PC-3 (cell line): ENCODE results near the gene UGCG. TPM values are rescaled to one million over a fixed set of nuclear protein-coding genes. Genes with fewer than 3 reads are reported as not detected.

Experiments used
- ATAC-seq: fragments of 200-7000 bp; cut with Tn5 transposase; 2 replicates; pipeline ENCODE4 v1.9.1; 2020; ENCODE audit warnings: mild to moderate bottlenecking, moderate library complexity
- BruUV-seq: library from RNA; stranded (reverse); fragments of 400-500 nt; replicated peaks from 2 replicates; lab custom pipeline; 2021; lab: Mats Ljungman, UMichigan
- CTCF ChIA-PET: fragments of 300-600 bp; sonication (Branson Sonifier 250); formaldehyde crosslinking; loops from one replicate; lab custom pipeline; 2022; ENCODE audit warnings: antibody characterized with exemption; lab: Charles Lee
- POLR2A ChIA-PET: fragments of 300-600 bp; sonication (Branson Sonifier 250); formaldehyde crosslinking; loops from one replicate; lab custom pipeline; 2022; ENCODE audit warnings: antibody characterized with exemption; ENCODE audit not compliant: unreplicated experiment; lab: Charles Lee
- DNase-seq: peaks from one replicate; pipeline ENCODE4 v3.0.0-alpha.2; 2015
- H2AFZ ChIP-seq: fragments of 300-600 bp; sonication (generic); 2 replicates; pipeline ENCODE4 v1.6.0; 2016; ENCODE audit warnings: antibody characterized with exemption, low read length
- H3F3A ChIP-seq: fragments of 300-600 bp; sonication (generic); one replicate; pipeline ENCODE4 v1.6.0; 2017; ENCODE audit warnings: antibody characterized with exemption, low read length, control low read depth, mild to moderate bottlenecking; ENCODE audit not compliant: unreplicated experiment
- H3K27ac ChIP-seq: fragments of 300-600 bp; sonication (generic); 2 replicates; pipeline ENCODE4 v1.5.1; 2016; ENCODE audit warnings: mild to moderate bottlenecking, low read length
- H3K27me3 ChIP-seq: fragments of 300-600 bp; sonication (generic); 2 replicates; pipeline ENCODE4 v1.6.1; 2016; ENCODE audit warnings: low read length, mixed read lengths
- H3K36me3 ChIP-seq: fragments of 300-600 bp; sonication (generic); 2 replicates; pipeline ENCODE4 v1.6.1; 2016; ENCODE audit warnings: low read depth, mixed run types, low read length, mixed read lengths
- H3K4me1 ChIP-seq: fragments of 300-600 bp; sonication (generic); 2 replicates; pipeline ENCODE4 v1.5.1; 2016; ENCODE audit warnings: low read length; ENCODE audit not compliant: insufficient read depth
- H3K4me2 ChIP-seq: fragments of 300-600 bp; sonication (generic); 2 replicates; pipeline ENCODE4 v1.6.0; 2016; ENCODE audit warnings: low read length
- H3K4me3 ChIP-seq: fragments of 300-600 bp; sonication (generic); 2 replicates; pipeline ENCODE4 v1.5.1; 2016; ENCODE audit warnings: mild to moderate bottlenecking, low read length, mixed read lengths
- H3K79me2 ChIP-seq: fragments of 300-600 bp; sonication (generic); 2 replicates; pipeline ENCODE4 v1.6.1; 2017; ENCODE audit warnings: low read length, mixed read lengths
- H3K9ac ChIP-seq: fragments of 300-600 bp; sonication (generic); 2 replicates; pipeline ENCODE4 v1.6.0; 2016; ENCODE audit warnings: mild to moderate bottlenecking, low read length
- H3K9me2 ChIP-seq: fragments of 300-600 bp; sonication (generic); replicated peaks from 2 replicates; pipeline ENCODE4 v1.6.1; 2016; ENCODE audit warnings: mixed run types, low read length, mixed read lengths
- H3K9me3 ChIP-seq: fragments of 300-600 bp; sonication (generic); 2 replicates; pipeline ENCODE4 v1.6.1; 2016; ENCODE audit warnings: low read length, mixed read lengths
- H4K20me1 ChIP-seq: fragments of 300-600 bp; sonication (generic); 2 replicates; pipeline ENCODE4 v1.6.1; 2016; ENCODE audit warnings: low read length, mixed read lengths
- CTCF ChIP-seq: fragments of 300-600 bp; sonication (generic); conservative IDR thresholded peaks from 2 replicates; pipeline ENCODE4 v1.5.1; 2017; ENCODE audit warnings: antibody characterized with exemption, low read depth, mild to moderate bottlenecking, low read length
- EZH2 ChIP-seq: fragments of 300-600 bp; sonication (generic); IDR thresholded peaks from one replicate; pipeline ENCODE4 v1.6.1; 2017; ENCODE audit warnings: antibody characterized with exemption, mild to moderate bottlenecking, low read length; ENCODE audit not compliant: unreplicated experiment
- EZH2phosphoT487 ChIP-seq: fragments of 300-600 bp; sonication (generic); IDR thresholded peaks from 2 replicates; pipeline ENCODE4 v1.6.1; 2018; ENCODE audit warnings: mild to moderate bottlenecking, antibody characterized with exemption, low read length, borderline replicate concordance
- intact Hi-C: fragments of 100-400 bp; cut with micrococcal nuclease; formaldehyde crosslinking; loops from 2 replicates; pipeline ENCODE4 v1.9.0; 2023
- total RNA-seq: library from RNA; depleted of rRNA; stranded (reverse); fragments of >200 nt; gene quantifications from 2 replicates; pipeline ENCODE4 v1.2.3, GENCODE V29; 2014

The UGCG gene
- total RNA-seq, 1 experiment from 2014 or later, result 29.4 TPM

GRCh38 chr9:111866976-111867375 lies 29.6 kb upstream of the UGCG start:
- H3K27ac ChIP-seq, result peak overlapping the region; percentile 55
- no peak overlapping the region for H2AFZ ChIP-seq
- no peak overlapping the region for H3K9ac ChIP-seq
- H4K20me1 ChIP-seq, result no peaks in the 10 kb centered on the region
- no peaks in the 10 kb centered on the region for H3K9me3 ChIP-seq
- no peak for TF ChIP-seq CTCF
- TF ChIP-seq EZH2phosphoT487, result no peak
- TF ChIP-seq EZH2, result no peak
- H3K4me2 ChIP-seq, result 0 out of 2 replicates have a peak overlapping the region, but pooled peaks have one; percentile 42
- no peaks in the 10 kb centered on the region for H3K36me3 ChIP-seq
- H3K9me2 ChIP-seq, result no peaks in the 10 kb centered on the region
- BruUV-seq, result no TSS peak
- ChIA-PET POLR2A (no interaction called here), CTCF (no interaction called here)
- no peak overlapping the region for H3K4me3 ChIP-seq
- peaks cover 17% of the 10 kb centered on the region; the same call in 1 of the 2 replicates for H3K4me1 ChIP-seq
- no peaks in the 10 kb centered on the region for H3F3A ChIP-seq
- H3K27me3 ChIP-seq, result no peaks in the 10 kb centered on the region
- intact Hi-C loops, result no loop called here
- peak; percentile 97 for ATAC-seq
- DNase-seq, result peak; percentile 84
- no peaks in the 10 kb centered on the region for H3K79me2 ChIP-seq

- no peak for ATAC-seq
- CTCF ChIA-PET, result no interaction called here
- POLR2A ChIA-PET, result no interaction called here
Observed at GRCh38 chr9:111868475-111868874, 28.1 kb upstream of the UGCG start.

More at GRCh38 chr9:111868475-111868874, 28.1 kb upstream of the UGCG start:
- no peaks in the 10 kb centered on the region for H3K79me2 ChIP-seq
- no peak overlapping the region for H3K27ac ChIP-seq
- peaks cover 17% of the 10 kb centered on the region; the same call in 1 of the 2 replicates for H3K4me1 ChIP-seq
- H3F3A ChIP-seq, result no peaks in the 10 kb centered on the region
- no peak for DNase-seq
- no peak for TF ChIP-seq CTCF
- no peak for TF ChIP-seq EZH2phosphoT487
- TF ChIP-seq EZH2, result no peak
- H3K9ac ChIP-seq, result no peak overlapping the region
- no peaks in the 10 kb centered on the region for H3K9me2 ChIP-seq
- no peaks in the 10 kb centered on the region for H4K20me1 ChIP-seq
- no peak overlapping the region for H2AFZ ChIP-seq
- H3K4me2 ChIP-seq, result no peak overlapping the region
- no peak overlapping the region for H3K4me3 ChIP-seq
- no peaks in the 10 kb centered on the region for H3K27me3 ChIP-seq
- BruUV-seq, result no TSS peak
- H3K36me3 ChIP-seq, result no peaks in the 10 kb centered on the region
- intact Hi-C loops, result no loop called here
- H3K9me3 ChIP-seq, result no peaks in the 10 kb centered on the region
